HG03097 (cell line): ENCODE data around the gene PHLDB1.

Experiments
- ATAC-seq: cut with Tn5 transposase; IDR thresholded peaks from one replicate; pipeline ENCODE4 v1.9.1; 2021; ENCODE audit not compliant: unreplicated experiment, low FRiP score

Gene PHLDB1

DNA sequence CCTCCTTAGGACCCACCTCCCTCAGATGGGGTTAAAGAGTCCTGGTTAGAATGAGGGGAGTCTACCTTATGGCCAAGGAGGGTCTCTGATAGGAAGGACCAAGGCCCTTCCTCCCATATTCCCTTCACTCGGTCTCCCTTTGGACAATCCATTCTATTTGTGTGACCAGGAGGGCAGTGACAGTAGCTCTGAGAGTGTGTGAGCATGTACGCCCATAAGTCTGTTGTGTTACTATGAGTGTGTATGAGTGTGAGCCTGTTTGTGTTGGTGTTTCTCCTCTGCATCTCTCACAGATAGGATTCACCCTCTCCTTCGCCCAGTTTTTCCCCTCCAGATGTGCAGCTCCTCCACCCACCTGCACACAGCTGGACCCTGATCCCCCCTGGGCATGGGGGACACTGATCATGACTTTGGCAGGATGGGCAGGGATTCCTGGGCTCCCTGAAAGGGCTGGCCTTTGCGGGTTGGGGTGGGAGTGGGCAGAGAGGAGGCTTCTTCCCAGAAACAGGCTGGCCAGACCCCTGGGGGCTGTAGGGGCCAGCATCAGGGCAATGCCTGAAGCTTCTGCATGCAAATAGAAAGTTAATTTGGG, 14.5 kb downstream of the PHLDB1 start:
- no peak for ATAC-seq

DNA sequence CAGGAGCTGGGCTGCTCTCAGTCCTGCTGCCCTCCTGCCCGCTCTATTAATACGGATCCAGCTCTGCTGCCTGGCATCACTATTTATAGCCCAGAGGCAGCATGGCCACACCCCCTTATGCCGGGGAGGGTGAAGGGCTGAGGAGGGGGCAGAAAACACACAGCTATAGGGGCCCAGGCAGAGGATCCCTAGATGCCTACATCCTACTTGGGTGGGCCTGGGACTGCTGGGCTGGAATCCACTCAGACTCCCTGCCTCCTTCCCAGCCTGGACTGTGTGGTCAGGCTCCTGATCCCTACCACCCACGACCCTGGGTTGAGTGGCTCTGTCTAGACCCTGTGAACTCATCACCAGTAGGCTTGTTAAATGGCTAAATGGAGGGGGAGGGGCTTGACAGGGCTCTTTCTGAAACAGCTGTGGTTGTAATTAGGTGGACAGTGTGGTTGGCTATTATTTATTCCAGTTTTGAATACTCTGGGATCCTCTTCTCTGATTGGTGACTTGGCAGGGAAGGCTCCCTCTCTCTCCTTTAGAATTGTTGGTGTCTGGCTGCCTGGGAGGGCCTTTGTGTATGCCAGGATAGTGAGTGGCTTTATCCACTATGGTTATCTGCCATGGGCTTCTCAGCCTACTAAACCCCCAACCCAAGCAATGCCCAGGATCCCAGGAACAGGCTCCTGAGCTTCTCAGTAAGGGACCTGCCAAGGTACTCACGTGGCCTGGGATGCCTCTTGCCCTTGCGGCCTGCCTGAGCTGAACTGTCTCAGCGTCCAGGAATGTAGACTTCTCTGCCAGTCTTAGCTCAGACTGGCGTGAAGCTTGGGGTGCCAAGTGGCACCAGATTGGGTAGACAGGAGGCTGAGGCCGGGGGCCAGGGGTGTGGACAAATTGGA, 15.2 kb downstream of the PHLDB1 start:
- no peak for ATAC-seq

DNA sequence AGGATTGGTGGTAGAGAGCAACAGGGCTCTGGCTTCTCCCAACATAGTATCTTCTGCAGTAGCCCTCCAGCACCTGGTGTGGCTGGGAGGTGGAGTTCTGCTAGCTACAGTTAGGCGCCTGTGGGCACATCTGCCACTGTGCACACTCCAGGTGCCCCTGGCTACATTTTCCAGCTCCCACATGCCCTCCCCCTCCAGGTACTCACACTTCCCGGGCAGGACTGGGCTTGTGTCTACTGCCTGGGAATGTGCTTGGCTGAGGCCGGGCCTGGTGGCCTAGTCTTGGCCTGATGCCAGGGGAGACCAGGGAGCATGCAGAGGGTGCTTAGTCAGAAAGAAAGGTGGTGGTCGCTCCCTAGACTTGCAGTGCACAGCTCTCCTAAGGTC, 15.8 kb downstream of the PHLDB1 start:
- no peak for ATAC-seq

DNA sequence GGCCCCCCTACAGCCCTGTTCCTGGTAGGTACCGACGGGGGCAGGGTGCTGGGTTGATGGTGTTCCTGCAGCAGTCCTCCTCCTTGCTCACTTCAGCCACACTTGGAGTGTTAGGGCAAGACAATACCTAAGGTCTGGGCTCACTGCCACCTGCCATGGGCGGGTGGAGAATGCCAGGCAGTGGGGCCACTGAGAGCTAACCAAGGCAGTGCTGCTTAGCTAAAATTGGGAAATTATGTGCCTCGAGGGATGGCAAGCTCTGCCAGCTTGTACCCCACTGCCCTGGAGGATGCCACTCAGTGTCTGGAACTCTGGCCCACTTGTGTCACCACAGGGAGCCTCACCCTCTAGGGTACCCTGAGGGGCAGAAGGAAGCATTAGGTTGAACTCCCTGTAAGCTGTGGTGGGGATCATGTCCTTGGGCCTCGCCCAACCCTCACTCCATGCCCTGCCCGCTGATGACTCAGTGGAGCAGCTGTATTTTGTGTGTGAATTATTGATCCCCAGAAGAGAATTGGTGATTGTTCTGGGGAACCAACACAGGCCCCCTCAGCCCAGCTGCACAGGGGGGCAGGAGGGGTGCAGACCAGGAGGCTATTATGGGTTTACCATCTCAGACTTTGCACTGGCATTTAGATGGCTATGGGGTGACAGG, 17.7 kb downstream of the PHLDB1 start:
- ATAC-seq, result no peak

DNA sequence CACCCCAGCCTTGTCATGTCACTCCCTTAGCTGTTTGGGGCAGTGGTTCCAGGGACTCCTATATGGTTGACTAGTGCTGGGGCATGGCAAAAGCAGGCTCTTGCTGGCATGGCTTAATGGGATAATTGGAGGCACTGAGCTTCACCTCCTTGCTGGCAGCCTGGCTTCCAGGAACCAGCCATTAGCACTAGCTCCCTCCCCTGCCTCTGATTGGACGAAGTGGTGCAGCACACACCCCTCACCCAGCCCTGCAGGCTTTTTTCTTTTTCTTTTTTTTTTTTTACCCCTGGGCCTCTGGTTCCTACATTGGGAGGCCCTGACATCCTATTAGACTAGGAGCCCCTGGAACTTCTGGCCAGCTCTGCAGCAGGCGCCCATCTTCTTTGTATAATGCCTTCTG, 18.6 kb downstream of the PHLDB1 start:
- no peak for ATAC-seq

DNA sequence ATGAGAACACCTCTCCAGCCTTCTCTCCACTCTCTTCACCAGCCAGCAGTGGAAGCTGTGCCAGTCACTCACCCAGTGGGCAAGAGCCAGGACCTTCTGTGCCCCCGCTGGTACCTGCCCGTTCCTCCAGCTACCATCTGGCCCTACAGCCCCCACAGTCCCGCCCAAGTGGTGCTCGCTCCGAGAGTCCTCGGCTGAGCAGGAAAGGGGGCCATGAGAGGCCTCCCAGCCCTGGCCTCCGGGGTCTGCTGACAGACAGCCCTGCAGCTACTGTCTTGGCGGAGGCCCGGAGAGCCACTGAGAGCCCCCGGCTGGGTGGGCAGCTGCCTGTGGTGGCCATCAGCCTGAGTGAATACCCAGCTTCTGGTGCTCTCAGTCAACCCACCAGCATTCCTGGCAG, 20.2 kb downstream of the PHLDB1 start:
- no peak for ATAC-seq

DNA sequence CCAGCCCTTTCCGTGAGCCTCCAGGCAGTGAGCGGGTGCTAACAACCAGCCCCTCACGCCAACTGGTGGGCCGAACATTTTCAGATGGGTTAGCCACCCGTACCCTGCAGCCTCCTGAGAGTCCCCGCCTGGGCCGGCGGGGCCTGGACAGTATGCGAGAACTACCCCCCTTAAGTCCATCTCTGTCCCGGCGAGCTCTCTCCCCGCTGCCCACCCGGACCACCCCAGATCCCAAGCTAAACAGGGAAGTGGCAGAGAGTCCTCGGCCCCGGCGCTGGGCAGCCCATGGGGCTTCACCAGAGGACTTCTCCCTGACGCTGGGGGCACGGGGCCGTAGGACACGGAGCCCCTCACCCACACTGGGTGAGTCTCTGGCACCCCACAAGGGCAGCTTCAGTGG, 20.6 kb downstream of the PHLDB1 start:
- ATAC-seq, result no peak

DNA sequence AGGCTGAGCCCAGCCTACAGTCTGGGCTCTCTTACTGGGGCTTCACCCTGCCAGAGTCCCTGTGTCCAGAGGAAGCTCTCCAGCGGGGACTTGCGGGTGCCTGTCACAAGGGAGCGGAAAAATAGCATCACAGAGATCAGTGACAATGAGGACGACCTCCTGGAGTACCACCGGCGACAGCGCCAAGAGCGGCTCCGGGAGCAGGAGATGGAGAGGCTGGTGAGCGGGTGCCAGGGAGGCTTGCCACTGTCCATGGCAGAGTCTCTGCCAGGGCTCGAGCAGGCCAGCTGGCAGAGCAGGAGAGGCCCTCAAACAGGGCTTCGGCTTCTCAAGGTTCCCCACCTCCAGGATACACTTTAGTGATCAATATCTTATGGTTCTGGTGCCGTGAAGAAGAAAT, 21.0 kb downstream of the PHLDB1 start:
- no peak for ATAC-seq

DNA sequence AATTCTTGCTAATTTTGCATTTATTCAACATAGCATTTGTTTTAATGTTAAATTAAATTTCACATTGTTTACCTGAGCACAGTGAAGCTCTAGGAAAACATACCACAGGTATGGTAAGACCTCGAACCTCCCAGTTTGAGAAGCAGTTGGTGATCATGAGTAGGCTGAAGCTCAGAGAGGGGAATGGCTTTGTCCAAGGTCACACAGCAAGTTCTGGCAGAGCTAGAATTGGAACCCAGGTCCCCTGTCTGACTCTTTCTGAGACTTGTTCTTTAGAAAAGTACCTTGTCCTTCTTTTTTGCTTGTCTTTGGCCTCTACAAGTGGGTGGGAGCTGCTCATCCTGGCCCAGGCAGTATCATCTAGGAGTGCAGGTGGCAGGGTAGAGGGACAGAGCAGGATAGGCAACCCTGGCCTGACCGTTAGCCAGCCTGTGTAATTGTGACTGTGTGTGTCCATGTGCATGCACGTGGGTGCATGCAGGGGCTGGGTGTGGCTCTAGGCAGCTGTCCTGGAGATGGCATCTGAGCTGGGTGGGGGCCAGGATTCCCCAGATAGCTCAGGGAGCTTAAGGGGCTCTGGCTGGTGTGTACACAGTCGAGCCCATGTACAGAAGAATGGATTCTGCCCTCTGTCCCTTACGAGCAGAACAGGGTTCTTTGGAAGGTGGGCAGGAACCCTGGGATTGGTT, 21.6 kb downstream of the PHLDB1 start:
- ATAC-seq, result no peak

DNA sequence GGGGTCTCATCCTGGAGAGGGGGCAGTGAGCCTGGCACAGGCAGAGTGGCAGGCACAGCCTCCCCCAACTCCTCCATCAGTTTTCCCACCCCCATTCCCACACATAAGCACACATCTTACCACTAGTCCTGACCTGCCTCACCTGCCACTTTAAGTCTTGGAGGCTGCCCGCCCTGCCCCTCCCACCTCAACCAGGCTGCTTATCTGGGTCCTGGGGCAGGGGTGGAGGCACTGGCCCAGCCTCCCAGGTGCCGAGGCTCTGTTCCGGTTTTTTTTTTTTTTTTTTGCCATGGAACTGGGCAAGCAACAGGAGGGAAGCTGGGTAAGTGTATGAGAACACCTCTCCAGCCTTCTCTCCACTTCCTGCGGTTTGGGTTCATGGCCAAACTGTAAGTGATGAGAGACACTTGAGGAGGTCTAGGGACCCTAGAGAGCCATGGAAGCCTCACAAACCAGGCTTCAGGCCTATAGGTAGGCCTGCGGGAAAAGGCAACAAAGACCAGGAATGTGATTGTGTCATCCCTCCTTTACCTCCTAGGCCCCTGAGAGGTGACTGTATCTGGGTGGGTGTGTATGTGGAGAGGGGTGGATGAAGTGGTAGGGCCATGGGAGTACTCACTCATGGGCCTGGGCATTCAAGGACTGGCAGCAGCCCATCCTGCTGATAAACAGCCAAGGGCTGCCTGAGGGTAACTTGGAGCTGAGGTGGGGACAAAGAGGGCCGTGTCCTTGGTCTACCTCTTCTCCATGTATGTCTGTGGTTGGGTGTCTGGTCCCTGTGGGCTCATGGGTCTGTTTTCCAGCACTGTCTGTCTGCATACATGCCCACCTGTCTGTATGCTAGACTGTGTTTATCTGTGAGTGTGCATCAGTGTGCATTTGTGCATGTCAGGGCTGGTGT, 22.6 kb downstream of the PHLDB1 start:
- ATAC-seq, result no peak

DNA sequence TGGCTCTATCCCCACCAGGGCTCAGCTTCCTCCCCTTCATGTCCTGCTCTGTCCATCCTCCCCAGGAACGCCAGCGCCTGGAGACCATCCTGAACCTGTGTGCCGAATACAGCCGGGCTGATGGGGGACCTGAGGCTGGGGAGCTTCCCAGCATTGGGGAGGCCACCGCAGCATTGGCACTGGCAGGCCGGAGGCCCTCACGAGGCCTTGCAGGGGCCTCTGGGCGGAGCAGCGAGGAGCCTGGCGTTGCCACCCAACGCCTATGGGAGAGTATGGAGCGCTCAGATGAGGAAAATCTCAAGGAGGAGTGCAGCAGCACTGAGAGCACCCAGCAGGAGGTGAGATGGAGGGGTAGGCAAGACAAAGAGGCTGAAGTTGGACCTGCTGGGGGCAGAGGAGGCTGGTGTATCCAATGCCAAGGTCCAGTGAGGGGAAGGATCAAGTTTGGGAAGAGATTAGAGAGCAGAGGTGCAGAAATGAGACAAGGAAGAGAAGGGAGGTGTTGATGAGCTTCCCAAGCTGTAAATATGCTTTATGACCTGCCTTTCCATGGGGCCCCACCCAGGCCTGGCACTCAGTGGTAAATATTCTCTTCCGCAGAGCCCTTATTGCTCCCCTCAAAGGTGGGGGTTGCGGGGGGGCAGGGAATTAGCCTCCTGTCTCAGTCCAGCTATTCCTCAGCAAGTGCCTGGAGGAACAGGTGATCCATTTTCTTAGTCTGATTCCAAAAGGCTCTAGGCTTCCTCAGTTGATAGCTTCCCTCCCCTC, 23.9 kb downstream of the PHLDB1 start:
- no peak for ATAC-seq

DNA sequence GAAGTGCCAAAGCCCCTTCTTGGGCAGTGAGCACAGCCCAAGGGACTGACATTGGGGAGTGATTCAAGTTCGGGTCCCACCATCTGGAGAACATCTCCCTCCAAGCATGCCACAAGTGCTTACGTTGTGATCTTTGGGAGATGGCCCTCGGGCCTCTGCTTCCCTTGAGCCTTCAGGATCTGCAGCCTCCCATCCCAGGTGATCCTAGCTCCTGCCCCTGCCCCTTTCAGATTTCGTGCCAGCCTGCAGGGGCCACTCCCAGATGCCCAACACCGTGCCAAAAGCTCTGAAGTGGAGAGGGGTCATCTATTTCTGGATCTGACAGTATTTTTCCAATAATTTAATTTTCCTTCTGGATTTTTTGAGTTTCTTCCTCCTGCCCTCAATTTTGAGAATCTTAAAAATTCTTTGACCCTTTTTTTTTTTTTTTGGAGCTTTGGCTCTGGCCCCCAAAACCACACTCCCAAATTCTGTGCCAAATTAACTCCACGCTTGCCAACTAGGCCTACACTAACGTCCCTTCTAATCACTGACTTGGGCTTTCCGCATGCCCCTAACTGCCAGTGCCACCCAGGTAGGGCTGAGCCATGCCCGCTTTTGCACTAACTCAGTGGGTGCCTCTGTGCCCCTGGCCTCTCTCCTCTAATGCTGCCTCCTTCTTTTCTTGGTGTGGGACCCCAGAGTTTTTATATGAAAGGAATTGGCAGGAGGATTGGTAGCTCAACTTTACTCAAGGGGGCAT, 25.3 kb downstream of the PHLDB1 start:
- ATAC-seq, result no peak

DNA sequence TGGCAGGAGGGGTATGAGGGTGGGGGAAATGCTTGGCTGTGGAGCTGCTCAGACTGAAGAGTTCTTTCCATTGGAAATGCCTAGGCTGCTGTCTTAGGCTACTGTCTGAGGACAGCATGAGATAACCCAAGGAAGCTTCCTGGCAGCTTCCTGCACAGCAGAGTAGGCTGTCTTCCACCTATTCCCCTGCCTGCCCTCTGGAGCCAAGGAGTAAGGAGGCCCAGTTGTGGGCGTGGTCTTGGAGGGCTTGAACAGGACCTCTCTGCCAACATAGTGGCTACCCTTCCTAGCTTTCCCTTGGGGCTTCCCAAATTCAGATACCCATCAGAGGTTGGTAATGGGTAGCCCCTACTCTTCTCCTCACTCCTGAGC, 25.9 kb downstream of the PHLDB1 start:
- no peak for ATAC-seq

DNA sequence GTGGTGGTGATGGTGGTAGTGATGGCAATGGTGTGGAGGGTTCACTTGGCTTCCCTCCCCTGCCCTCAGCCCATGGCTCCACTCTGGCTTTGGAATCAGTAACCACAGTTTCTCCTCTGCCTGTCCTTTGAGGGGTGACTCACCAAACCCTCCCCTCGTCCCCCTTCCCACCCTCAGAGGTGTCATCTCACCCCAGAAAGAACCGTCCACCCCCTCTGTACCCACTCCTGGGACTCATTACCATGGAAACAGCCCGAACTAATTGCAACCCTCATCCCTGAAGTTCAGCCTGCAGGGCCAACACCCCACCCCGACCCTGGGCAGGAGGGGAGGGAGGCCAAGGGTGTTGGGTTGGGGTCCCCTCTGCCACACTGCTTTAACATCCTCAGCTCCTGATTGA, 26.6 kb downstream of the PHLDB1 start:
- no peak for ATAC-seq

DNA sequence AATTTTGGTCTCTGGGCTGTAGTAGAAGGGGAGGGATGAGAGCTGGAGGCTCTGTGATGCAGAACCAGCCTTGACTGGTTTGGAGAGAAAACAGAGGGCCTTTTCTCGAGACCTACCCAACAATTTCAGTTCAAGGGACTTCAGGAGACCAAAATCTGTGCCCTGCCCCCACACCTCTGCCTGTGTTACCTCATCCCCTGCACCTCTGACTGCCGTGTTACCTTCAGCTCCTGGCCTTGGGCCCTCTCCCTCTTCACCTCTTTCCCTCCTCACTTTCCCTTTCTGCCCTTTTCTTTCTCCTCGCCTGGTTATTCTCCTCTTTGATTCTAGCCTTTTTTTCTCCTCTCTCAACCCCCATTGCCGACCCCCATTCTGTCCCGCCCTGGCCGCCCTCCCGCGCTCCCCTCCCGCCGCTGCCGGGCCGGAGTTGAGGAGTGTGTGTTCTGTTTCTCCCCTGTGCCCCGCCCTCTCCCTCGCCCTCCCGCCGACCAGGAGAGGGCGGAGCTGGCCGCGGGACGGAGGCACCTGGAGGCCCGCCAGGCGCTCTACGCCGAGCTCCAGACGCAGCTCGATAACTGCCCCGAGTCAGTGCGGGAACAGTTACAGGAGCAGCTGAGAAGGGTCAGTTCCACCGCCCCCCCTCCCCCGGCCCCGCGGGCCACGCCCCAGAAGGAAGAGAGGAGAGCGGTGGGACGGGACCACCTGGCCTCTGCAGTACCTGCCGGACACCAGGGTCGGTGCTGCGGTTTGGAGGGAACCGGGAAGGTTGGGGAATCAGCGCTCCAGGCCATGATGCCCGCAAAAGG, 27.2 kb downstream of the PHLDB1 start:
- no peak for ATAC-seq

DNA sequence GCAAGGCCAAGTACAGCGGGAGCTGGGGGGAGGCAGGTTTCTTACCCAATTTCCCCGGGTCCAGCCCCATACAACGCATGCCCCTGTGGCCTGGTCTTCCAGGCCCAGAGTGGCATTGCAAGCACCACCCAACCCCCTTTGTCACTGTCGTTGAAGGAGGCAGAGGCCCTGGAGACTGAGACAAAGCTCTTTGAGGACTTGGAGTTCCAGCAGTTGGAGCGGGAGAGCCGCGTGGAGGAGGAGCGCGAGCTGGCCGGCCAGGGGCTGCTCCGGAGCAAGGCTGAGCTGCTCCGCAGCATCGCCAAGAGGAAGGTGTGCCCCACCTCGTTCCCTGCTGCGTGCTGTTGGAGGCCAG, 27.8 kb downstream of the PHLDB1 start:
- ATAC-seq, result no peak

DNA sequence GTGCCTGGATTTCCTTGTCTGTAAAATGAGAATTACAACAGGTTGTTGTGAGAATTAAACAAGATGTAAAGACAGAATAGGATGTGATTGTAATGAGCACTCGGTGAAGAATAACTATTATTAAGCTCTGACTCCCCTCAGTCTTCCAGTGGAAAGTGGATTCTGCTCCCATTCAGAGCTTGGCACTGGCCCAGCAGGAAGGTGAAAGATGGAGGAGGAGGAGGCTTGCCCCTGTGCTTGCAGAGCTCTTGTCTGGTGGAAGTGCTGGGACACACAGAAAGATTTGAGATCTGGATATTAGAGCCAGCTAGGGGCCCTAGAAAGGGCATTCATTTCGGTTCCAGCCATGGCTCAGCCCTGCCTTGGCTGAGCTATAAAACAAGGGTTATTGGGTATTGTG, 28.2 kb downstream of the PHLDB1 start:
- no peak for ATAC-seq

DNA sequence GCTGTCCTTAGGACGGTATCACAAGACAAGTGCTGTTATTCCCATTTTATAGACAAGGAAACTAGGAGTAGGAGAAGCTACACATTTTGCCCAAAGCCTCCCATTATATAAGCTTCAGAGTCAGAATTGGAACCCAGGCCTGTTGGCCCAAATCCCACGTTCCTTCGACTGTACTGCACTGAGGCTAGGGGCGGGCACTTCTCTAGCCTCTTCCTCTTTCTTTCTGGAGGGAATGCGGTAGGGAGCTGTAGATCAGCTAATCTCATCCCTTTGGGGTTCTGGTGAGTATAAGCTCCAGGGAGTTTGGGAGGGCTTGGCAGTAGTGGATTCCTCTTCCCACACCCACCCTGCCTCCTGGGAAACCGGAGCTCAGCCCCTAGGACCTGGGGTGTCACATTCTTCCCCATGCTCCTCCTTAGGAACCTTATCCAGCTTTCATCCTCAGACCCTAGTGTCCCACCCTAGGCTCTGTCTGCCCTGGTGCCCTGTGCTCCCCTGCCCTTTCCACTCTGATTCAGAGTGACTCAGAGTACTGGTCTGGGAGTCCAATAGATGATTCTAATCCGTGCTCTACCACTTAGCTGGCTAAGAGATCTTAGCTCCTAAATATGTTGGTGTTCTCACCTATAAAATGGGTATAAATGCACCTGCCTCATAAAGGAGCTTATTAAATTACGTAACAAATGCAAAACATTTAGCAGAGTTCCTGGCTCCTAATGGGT, 29.3 kb downstream of the PHLDB1 start:
- no peak for ATAC-seq
